ENCODE data around the gene FBXO10. TPM values are rescaled to one million over a fixed set of nuclear protein-coding genes. Genes with fewer than 3 reads are reported as not detected.

The FBXO10 gene
- total RNA-seq, 1 donor from 2014 or later = 3.1 TPM

DNA sequence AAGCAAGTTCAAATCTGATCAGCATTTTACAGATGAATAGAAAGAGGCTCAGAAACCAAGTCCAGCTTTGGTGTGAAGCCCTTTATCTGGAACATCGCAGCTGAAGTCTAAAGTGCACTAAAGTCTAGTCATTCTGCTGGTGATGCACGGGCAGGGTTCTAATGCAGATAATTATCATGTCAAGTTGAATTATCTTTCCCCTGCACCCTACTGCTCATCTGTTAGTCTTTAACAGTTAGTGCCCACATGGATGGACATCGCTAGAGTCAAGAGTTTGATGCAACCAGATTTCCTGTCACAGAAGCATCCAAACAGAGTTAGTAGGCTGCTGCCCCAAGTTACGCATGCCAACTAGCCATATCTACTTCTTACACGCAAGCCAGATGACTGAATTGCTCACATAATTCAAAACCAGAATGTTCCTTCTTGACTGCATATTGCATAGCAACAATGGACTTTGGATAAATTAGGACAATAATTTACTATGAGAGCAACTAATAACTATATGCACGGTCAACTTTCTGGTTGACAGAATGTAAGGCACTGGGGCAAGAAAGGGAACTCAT lies 17.8 kb upstream of the FBXO10 start:
- intact Hi-C loops (cut with micrococcal nuclease) = loop anchor here (2.0 to 10.0 kb wide), 6 partner anchors 57 to 628 kb away; partner anchors contain the start of genes FRMPD1, SHB and SLC25A51

DNA sequence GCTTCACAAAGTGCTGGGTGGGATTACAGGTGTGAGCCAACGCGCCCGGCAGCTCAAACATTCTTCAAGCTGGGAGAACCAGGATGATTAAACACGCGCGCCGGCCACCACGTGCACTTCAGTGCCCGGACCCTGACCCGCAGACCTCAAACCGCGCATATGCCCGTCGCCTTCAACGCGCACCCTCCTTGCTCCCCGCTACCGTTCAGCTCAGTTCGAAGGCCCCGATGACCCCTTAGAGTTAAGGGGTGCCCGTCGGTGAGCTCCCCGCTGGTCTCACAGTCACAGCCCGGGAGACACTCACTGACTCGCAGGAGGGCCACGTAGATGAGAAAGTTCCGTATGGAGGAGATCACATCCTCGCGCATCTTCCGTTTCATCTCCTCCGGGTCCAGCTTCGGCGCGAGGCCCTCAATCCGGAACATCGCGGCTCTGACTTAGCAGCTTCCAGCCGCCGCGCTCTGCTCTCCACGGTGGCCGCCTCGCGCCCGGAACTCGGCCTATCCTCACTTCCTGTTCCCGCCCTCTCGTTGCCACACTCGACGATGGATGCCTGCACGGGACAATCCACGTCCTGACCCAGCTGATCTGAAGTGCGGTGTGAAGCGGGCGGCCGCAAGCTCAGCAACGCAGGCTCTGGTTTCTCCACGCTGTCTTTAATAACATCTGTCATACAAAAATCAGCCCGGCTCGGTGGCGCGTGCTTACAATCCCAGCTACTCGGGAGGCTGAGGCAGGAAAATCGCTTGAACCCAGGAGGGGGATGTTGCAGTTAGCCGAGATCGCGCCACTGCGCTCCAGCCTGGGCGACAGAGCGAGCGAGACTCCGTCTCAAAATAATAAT lies 16.1 kb upstream of the FBXO10 start, which contains the start of gene TOMM5:
TOMM5 (minus strand) TSS at position 490 of the 844 bp plus-strand sequence; CDS start at position 425, 65 bp downstream.
- intact Hi-C loops (cut with micrococcal nuclease) = loop anchor here (1.0 to 10.0 kb wide), 15 partner anchors 10 to 630 kb away; partner anchors contain the start of genes EXOSC3, FBXO10, FRMPD1 and GRHPR

DNA sequence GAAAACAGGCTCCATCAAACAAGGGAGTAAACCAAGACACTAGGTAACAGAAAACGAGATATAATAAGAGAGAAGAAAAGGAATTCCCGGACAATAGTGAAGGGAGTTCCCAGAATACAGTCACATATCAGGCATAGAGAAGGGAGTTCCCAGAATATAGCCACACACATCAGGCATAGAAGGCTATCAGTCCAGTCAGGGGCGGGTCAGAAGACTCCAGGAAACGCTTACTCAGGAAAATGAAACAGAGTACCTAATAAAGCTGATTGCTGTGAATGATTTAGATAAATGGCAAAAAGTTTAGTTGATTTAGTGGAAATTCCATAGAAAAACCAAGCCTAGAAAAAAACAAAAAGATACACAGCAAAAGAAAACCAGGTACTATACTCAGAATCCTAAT lies 11.3 kb upstream of the FBXO10 start:
- intact Hi-C loops (cut with micrococcal nuclease) = no loop called here

DNA sequence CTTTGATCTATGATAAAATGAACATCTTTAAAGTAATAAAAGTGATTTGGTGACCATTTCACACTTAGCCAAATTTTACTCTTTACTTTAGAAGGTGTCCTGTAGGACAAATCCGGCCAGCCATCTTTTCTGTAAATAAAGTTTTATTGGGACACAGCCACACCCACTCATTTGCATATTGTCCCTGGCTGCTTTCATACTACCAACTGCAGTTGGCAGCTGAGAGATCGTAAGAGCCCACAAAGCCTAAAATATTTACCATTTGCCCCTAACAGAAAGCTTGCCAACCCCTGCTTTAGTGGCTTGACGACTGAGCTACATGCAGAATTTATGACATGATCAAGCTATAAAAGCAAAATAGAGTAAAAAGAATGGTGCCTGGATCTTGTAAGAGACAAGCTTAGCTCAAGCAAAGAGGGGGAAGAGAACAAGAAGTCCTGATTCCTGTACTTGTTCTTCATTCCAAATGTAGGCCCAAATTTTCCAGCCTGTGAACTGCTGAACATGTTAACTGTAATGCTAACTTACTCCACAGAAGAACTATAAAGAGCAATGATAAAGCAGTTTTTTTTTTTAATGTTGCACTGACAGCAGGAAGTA lies 7.4 kb upstream of the FBXO10 start:
- intact Hi-C loops (cut with micrococcal nuclease) = loop anchor here (2.0 to 5.0 kb wide), 4 partner anchors 67 to 779 kb away; partner anchors contain the start of genes FRMPD1 and POLR1E

DNA sequence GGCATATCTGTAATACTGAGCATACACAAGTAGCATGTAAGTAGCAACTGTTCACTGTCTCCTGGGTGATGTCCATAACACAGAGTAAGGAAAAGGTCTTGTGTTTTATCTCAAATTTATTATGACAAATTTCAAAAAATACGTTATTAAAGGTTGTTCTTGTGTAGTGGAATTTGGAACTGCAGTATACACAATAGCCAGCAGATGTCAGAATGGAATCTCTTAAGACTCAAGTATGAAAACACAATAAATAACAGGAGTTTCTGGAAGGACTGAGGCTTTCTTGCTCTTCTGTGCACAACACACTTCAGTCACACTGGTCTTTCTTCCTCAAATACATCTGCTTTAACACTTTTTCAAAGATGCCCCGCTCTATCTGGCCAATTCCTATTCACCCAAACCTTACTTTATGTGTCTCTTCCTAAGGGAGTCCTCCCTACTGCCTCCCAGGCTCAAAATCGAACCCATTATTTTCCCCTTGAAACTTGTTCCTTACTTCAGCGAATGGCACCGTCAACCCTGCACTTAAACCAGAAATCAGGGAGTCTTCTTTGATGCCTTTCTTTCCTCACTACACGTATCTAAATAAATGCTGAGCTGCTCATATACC lies 6.5 kb upstream of the FBXO10 start:
- intact Hi-C loops (cut with micrococcal nuclease) = loop anchor here (1.0 to 5.0 kb wide), 5 partner anchors 10 to 780 kb away; partner anchors contain the start of genes FRMPD1, POLR1E and TOMM5

DNA sequence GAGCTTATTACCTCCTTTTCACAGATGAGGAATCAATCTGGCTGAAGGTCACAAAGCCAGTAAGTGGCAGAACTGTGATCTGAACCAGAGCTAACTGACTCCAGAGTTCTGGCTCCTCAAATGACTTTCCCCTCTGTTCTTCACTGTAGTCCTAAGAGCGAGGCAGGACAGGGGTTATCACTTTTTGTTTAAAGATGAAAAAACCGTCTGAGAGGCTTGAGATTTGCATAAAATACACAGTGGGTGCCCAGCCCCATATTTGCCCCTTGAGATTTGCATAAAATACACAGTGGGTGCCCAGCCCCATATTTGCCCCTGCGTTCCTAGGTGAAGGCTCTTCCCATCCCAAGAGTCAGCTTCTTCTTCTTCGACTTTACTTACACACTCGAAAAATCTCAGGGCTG lies 667 bp downstream of the FBXO10 start:
- intact Hi-C loops (cut with micrococcal nuclease) = loop anchor here (5.0 kb wide), 1 partner anchor 108 kb away; the partner anchor contains the start of gene ZBTB5

DNA sequence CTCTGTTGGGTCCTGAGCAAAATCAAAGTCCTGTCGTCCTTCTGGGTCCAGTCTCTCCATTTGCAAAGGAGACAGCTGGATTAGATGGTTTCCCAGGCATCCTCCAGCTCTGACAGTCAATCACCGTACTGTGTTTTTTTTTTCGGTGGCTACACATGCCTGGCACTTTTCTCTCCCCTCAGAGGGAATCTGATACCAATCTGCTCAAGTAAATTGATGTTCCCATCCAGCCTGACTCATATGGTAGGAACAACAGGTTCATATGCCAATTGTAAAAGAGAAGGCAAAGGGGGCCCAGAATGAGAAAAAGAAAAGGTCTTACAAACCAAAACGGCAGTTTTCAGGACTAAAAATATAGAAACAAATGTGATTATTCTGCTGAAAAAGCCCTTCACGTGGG lies 1.2 kb downstream of the FBXO10 start:
- intact Hi-C loops (cut with micrococcal nuclease) = loop anchor here (5.0 kb wide), 1 partner anchor 108 kb away; the partner anchor contains the start of gene ZBTB5

DNA sequence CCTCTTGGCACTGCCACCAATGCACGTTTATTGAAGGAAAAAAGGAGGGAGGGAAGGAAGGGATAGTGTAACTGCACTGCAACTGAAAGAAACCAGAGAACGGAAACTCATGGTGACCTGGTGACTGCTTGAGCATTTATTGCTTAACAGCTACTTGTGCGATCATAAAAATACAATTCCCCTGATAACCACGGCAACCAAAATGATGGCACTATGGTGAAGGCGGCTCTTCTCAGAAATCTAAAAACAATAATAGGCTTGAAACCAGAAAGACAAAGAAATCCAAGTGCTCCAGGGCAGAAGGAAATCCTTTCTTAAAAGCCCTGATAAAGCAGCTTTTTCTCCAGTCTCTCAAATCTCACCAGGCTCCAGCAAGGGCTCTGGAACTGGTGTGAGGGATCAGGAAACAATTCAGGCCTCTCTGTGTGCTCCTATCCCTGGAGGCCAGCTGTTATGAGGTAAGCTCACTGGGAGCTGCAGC lies 1.9 kb downstream of the FBXO10 start:
- intact Hi-C loops (cut with micrococcal nuclease) = no loop called here

DNA sequence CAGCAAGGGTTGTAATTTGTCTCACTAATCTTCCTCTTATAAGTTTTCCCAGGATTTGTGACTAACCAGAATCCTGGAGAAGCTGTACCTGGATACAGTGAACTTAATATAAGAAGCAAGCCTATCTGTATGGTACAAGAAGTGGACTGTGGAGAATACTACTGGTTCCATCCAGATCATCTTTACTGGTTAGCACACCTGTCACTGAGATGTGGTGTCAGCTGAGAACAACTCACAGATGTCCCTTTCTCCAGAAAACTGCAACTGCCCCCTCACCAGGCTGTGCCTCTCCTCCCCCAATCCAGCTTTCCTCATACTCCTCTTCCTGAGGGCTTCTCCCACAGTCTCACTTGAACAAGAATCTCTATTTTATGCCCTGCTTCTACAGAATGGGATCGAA lies 4.9 kb downstream of the FBXO10 start:
- intact Hi-C loops (cut with micrococcal nuclease) = no loop called here

DNA sequence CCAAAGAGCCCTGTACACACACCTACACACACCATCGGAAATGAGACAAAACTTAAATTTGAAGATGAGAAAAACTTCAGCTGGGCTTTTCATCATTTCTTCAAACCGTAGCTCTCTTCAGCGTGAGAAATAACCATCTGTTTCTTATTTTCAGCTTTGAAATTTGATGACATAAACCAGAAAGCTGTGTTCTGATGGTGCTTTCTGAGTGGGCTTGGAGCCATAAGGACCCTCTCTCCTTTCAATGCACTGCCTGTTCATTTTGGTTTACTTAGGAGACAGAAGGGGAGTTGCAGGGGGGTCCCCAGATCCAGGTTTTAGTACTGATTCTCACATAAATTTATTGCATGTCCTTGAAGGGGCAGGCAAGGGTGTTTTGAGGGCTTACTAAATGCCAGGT lies 9.5 kb downstream of the FBXO10 start:
- intact Hi-C loops (cut with micrococcal nuclease) = no loop called here

DNA sequence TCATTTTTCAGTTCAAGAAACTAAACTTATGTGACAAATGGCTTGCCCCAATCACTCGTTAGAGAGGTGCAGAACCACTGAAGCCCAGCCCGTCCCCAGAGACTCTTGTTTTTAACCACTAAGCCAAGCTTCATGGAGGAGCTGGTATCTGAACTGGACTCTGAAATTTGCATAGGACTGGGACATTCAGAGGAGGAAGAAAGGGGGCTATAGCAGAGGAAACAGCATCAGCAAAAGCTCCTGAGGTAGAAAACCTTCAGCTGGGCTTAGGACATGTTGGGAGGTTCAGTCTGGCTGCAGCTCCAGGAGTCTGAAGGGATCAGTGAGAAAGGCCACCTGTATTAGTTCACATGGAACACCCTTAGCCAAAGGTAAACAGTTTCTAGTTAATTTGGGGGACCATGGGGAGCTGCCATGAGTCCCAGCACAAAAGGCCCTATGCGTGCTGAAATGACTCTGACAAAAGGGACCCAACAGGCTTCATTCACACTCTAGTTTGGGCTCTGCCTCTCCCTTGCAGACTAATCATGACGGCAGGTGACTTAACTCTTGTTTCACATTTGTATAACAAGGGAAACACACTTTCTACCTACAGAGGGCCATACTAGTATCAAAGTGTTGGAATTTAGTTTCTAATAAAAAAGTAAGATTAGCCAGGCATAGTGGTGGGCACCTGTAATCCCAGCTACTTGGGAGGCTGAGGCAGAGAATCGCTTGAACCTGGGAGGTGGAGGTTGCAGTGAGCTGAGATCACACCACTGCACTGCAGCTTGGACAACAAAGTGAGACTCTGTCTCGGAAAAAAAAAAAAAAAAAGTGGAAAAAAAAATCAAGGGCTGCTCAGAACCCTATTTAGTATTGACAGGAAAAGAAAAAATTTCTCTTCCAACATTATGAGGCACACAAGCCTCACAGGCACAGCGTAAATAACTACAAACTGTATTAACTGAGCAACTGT lies 10.2 kb downstream of the FBXO10 start:
- intact Hi-C loops (cut with micrococcal nuclease) = no loop called here

DNA sequence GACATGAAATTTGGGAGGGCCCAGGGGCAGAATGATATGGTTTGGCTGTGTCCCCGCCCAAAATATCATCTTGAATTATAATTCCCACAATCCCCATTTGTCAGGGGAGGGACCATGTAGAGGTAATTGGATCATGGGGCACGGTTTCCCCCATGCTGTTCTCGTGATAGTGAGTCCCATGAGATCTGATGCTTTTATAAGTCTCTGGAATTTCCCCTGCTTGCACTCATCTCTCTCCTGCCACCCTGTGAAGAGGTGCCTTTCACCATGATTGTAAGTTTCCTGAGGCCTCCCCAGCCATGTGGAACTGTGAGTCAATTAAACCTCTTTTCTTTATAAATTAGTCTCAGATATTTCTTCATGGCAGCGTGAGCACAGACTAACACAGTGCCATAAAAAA lies 11.3 kb downstream of the FBXO10 start:
- intact Hi-C loops (cut with micrococcal nuclease) = no loop called here

DNA sequence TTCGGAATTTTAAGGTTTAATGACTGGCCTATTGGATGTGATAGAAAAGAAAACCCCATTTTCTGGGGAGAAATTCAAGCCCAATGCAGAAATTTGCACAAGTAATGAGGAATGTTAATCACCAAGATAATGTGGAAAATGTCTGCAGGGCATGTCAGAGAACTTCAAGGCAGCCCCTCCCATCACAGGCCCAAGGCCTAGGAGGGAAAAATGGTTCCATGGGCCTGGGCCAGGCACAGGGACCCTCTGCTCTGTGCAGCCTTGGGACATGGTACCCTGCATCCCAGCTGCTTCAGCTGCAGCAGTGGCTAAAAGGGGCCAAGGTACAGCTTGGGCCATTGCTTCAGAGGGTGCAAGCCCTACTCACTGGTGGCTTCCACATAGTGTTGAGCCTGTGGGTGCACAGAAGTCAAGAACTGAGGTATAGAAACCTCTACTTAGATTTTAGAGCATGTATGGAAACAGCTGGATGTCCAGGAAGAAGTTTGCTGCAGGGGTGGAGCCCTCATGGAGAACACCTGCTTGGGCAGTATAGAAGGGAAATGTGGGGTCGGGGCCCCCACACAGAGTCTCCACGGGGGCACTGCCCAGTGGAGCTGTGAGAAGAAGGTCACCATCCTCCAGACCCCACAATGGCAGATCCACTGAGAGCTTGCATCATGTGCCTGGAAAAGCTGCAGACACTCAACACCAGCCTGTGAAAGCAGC lies 12.2 kb downstream of the FBXO10 start:
- intact Hi-C loops (cut with micrococcal nuclease) = no loop called here

DNA sequence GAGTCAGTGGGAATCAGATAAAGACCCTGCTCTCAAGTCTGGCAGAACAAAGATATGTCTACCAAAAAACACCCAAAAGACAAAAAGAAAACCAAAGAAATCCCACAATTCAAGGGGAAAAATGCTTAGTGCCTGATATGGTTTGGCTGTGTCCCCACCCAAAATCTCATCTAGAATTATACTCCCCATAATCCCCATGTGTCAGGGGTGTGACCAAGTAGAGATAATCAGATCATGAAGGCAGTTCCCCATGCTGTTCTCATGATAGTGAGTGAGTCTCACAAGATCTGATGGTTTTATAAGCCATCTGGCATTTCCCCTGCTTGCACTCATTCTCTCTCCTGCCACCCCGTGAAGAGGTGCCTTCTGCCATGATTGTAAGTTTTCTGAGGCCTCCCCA lies 13.4 kb downstream of the FBXO10 start:
- intact Hi-C loops (cut with micrococcal nuclease) = no loop called here

DNA sequence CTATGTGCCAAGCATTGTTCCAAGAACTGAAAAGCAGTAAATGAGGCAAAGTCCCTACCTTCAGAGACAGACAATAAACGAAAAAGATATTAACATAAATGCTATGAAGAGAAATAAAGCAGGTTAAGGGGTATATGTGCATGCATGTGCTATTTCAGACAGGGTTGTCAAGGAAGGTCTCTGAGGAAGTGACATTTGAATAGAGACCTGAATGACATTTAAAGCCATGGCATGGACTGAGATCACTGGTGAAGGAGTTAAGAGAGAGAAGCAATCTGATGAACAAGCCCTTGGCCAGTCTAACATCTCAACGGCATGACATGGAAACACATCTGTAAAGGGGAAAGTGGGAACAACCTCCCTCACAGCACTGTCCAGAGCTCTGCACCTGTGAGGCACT lies 14.5 kb downstream of the FBXO10 start:
- intact Hi-C loops (cut with micrococcal nuclease) = no loop called here

DNA sequence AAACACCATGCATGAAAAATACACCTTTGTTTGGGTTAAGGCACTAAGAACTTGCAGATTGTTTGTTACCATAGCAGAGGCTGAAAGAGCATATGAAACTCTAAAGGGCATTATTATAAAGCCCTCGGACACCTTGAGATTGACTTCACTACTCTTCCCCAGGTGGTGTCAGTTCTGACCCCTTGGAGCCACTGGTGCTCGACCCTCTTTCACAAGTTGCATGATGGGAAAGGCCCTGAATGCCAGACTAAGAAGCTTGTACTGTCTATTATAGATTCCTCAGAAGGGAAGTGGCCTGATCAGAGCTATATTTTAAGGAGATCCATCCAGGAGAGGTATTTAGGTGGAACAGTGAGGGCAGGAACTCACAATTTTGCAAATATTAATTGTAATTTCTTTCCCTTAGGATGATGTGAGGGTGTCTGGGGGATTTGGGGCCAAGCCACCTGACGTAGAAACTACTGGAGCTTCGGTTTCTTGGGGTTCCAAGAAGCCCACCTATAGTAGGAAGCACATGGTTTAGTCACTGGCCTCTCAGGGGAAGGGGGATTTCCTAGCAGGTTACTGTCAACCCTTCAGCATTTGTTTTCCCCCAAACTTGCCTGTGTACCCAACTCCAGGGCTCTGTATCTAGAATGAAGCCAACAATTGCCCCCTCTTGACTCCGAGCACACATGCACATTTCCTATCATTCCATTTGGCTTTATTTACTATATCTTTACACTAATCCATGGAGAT lies 16.2 kb downstream of the FBXO10 start:
- intact Hi-C loops (cut with micrococcal nuclease) = no loop called here

DNA sequence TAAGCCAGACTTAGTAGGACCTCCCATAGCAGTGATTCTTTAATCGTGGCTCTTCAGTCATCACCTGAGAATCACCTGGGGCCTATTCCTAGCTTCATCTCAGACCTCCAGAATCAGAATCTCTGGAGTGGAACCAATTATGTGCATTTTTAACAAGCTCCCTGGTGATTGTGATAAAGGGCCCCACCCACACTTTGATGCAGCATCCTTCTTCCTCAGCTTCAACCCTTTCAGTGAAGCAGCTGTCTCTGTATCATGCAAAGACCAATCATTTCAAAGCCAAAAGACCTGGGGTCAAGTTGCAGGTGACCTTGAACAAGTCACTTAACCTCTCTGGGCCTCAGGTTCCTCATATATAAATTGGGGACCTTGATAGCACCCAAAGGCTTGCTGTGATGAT lies 17.1 kb downstream of the FBXO10 start:
- intact Hi-C loops (cut with micrococcal nuclease) = no loop called here

DNA sequence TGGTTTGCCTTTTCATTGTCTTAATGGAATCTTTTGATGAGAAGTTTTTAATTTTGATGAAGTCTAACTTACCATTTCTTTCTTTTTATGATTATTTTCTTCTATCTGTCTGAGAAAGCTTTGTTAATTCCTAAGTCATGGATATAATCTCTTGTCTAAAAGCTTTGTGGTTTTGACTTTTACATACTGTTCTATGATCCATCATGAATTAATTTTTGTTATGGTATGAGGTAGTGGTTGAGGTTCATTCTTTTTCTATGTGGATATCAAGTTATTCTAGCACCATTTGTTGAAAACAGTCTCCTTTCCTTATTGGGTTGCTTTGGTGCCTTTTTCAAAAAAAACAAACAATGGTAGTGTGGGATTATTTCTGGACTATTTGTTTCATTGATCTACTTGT lies 20.4 kb downstream of the FBXO10 start:
- intact Hi-C loops (cut with micrococcal nuclease) = no loop called here

DNA sequence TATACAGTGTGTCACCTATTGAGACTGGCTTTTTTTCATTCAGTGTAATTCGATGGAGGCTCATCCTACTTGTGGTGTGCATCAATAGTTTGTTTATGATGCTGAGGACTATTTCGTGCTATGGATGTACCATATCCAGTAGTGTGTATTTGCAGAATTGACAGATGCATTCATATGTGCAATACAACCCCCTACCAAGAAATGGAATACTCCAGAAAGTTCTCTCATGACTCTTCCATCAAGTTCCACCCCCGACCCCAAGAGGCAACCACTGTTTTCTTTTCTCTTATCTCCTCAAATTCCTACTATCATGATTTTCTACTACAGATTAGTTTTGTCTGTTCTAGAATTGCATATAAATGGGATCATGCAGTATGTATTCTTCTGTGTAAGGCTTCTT lies 21.9 kb downstream of the FBXO10 start:
- intact Hi-C loops (cut with micrococcal nuclease) = no loop called here

All from T-helper 1 cell treated with Interleukin-12 subunit alpha and Interleukin-12 subunit beta and Interleukin-4 antibody, amounts not matched to agents 30 ng/mL and 1 ng/mL, for 36 hours (primary cell).